H9 (cell line): ENCODE data around the gene ARMC10. TPM values are rescaled to one million over a fixed set of nuclear protein-coding genes. Genes with fewer than 3 reads are reported as not detected.
A peak's percentile ranks its signal among the peaks of the same experiment; 100 is the strongest.
"Not testable (repeated sequence)": the region's sequence is repeated elsewhere in the genome, so short reads cannot be mapped to it uniquely, and the experiment has no call there.

Source experiments
- DNase-seq: peaks from one replicate; pipeline ENCODE4 v3.0.0-alpha.2; 2017
- H2AFZ ChIP-seq: one replicate; pipeline ENCODE4 v1.6.1; 2013; ENCODE audit warnings: mild to moderate bottlenecking, low read length, control low read depth, moderate library complexity
- H2AK5ac ChIP-seq: 2 replicates; pipeline ENCODE4 v1.6.1; 2013; ENCODE audit warnings: low read length, control low read depth, mixed read lengths; ENCODE audit not compliant: insufficient read length
- H2BK120ac ChIP-seq: one replicate; pipeline ENCODE4 v1.6.1; 2013; ENCODE audit warnings: low read depth, mild to moderate bottlenecking, low read length, control low read depth, inconsistent platforms; ENCODE audit not compliant: poor library complexity, severe bottlenecking
- H2BK12ac ChIP-seq: 2 replicates; pipeline ENCODE4 v1.6.1; 2013; ENCODE audit warnings: low read length, control low read depth, mixed read lengths, low read depth; ENCODE audit not compliant: insufficient read length
- H2BK15ac ChIP-seq: 2 replicates; pipeline ENCODE4 v1.6.1; 2013; ENCODE audit warnings: low read depth, low read length, control low read depth
- H2BK20ac ChIP-seq: one replicate; pipeline ENCODE4 v1.6.1; 2013; ENCODE audit warnings: low read depth, mild to moderate bottlenecking, low read length, control low read depth, inconsistent platforms; ENCODE audit not compliant: poor library complexity, severe bottlenecking
- H2BK5ac ChIP-seq: 2 replicates; pipeline ENCODE4 v1.6.1; 2013; ENCODE audit warnings: low read length, control low read depth, mixed read lengths; ENCODE audit not compliant: insufficient read length
- H3K14ac ChIP-seq: 2 replicates; pipeline ENCODE4 v1.6.1; 2013; ENCODE audit warnings: low read length, control low read depth; ENCODE audit not compliant: insufficient read depth
- H3K18ac ChIP-seq: 2 replicates; pipeline ENCODE4 v1.6.1; 2013; ENCODE audit warnings: low read depth, mild to moderate bottlenecking, mixed read lengths, low read length, control low read depth; ENCODE audit not compliant: insufficient read length
- H3K23ac ChIP-seq: 2 replicates; pipeline ENCODE4 v1.6.1; 2013; ENCODE audit warnings: low read length, control low read depth, mixed read lengths, low read depth; ENCODE audit not compliant: insufficient read length
- H3K23me2 ChIP-seq: 2 replicates; pipeline ENCODE4 v1.6.1; 2013; ENCODE audit warnings: low read depth, mild to moderate bottlenecking, mixed read lengths, low read length, control low read depth; ENCODE audit not compliant: insufficient read length, poor library complexity, severe bottlenecking
- H3K27ac ChIP-seq: 2 replicates; pipeline ENCODE4 v1.5.1; 2013; ENCODE audit warnings: low read length, control low read depth, mixed read lengths, low read depth; ENCODE audit not compliant: insufficient read length
- H3K27me3 ChIP-seq: 2 replicates; pipeline ENCODE4 v1.6.1; 2013; ENCODE audit warnings: low read length, control low read depth, inconsistent platforms; ENCODE audit not compliant: insufficient read depth
- H3K4ac ChIP-seq: 2 replicates; pipeline ENCODE4 v1.6.1; 2013; ENCODE audit warnings: low read depth, mild to moderate bottlenecking, control low read depth, inconsistent platforms, low read length, moderate library complexity
- H3K4me1 ChIP-seq: 2 replicates; pipeline ENCODE4 v1.6.1; 2013; ENCODE audit warnings: low read length, control low read depth, inconsistent platforms; ENCODE audit not compliant: insufficient read depth
- H3K4me2 ChIP-seq: 2 replicates; pipeline ENCODE4 v1.6.1; 2013; ENCODE audit warnings: low read length, control low read depth, mixed read lengths; ENCODE audit not compliant: insufficient read length, insufficient read depth
- H3K56ac ChIP-seq: 2 replicates; pipeline ENCODE4 v1.6.1; 2013; ENCODE audit warnings: low read depth, mild to moderate bottlenecking, mixed read lengths, low read length, control low read depth; ENCODE audit not compliant: insufficient read length
- H3K79me1 ChIP-seq: 2 replicates; pipeline ENCODE4 v1.6.1; 2013; ENCODE audit warnings: low read depth, mild to moderate bottlenecking, moderate library complexity, low read length, control low read depth, inconsistent platforms; ENCODE audit not compliant: insufficient read depth, poor library complexity, severe bottlenecking
- H3K79me2 ChIP-seq: 2 replicates; pipeline ENCODE4 v1.6.1; 2013; ENCODE audit warnings: low read length, control low read depth, inconsistent platforms; ENCODE audit not compliant: insufficient read depth
- H3K9ac ChIP-seq: 2 replicates; pipeline ENCODE4 v1.6.1; 2013; ENCODE audit warnings: low read length, control low read depth, mixed read lengths; ENCODE audit not compliant: insufficient read length; ENCODE audit errors: extremely low read depth
- H3K9me3 ChIP-seq: one replicate; pipeline ENCODE4 v1.6.1; 2013; ENCODE audit warnings: low read depth, low read length, inconsistent platforms; ENCODE audit not compliant: control insufficient read depth
- H3T11ph ChIP-seq: one replicate; pipeline ENCODE4 v1.6.1; 2013; ENCODE audit warnings: mild to moderate bottlenecking, low read length, control low read depth, inconsistent platforms
- H4K20me1 ChIP-seq: one replicate; pipeline ENCODE4 v1.6.1; 2013; ENCODE audit not compliant: control insufficient read depth, insufficient read length, insufficient read depth
- H4K5ac ChIP-seq: 2 replicates; pipeline ENCODE4 v1.6.1; 2013; ENCODE audit warnings: low read depth, mild to moderate bottlenecking, mixed read lengths, low read length, control low read depth; ENCODE audit not compliant: insufficient read length
- H4K8ac ChIP-seq: replicated peaks from 2 replicates; pipeline ENCODE4 v1.6.1; 2013; ENCODE audit warnings: low read length, control low read depth, mixed read lengths, low read depth; ENCODE audit not compliant: insufficient read length
- H4K91ac ChIP-seq: 2 replicates; pipeline ENCODE4 v1.6.1; 2013; ENCODE audit warnings: low read depth, mild to moderate bottlenecking, moderate library complexity, mixed read lengths, low read length, control low read depth; ENCODE audit not compliant: insufficient read length
- H3K27ac Mint-ChIP-seq, 3 experiments: 2 replicates in 2 of 3; 3 replicates in 1 of 3; pipeline ENCODE4 v1.8.0; 2020 to 2021; ENCODE audit warnings: mixed read lengths in 3 of 3, mild to moderate bottlenecking in 1 of 3, moderate library complexity in 1 of 3
- H3K27me3 Mint-ChIP-seq: 2 replicates; pipeline ENCODE4 v1.8.0; 2021; ENCODE audit warnings: low read depth, mild to moderate bottlenecking, moderate library complexity, mixed read lengths
- H3K36me3 Mint-ChIP-seq, 3 experiments: 2 replicates in 2 of 3; 3 replicates in 1 of 3; pipeline ENCODE4 v1.8.0; 2020 to 2021; ENCODE audit warnings: low read depth in 3 of 3, mixed read lengths in 3 of 3; ENCODE audit not compliant: insufficient read depth in 1 of 3
- H3K4me1 Mint-ChIP-seq, 2 experiments: 2 replicates each; pipeline ENCODE4 v1.8.0; 2020; ENCODE audit warnings: mixed read lengths in 2 of 2
- H3K4me3 Mint-ChIP-seq, 2 experiments: 2 replicates in 1 of 2; 3 replicates in 1 of 2; pipeline ENCODE4 v1.8.0; 2020 to 2021; ENCODE audit warnings: mild to moderate bottlenecking in 2 of 2, mixed read lengths in 2 of 2, moderate library complexity in 1 of 2
- H3K9me3 Mint-ChIP-seq, 2 experiments: 2 replicates in 1 of 2; 3 replicates in 1 of 2; pipeline ENCODE4 v1.8.0; 2020; ENCODE audit warnings: mild to moderate bottlenecking in 2 of 2, mixed read lengths in 2 of 2, moderate library complexity in 1 of 2
- WGBS: extraction: QIAGEN DNeasy Blood & Tissue Kit; methylation state at CpG from one replicate; pipeline ENCODE4 v1.1.7; 2013; ENCODE audit warnings: missing lambda C conversion rate, low lambda C conversion rate, mixed read lengths; ENCODE audit not compliant: insufficient read length; ENCODE audit errors: extremely low coverage; 5-methylcytosine and 5-hydroxymethylcytosine counted together
- total RNA-seq: library from RNA; stranded (reverse); gene quantifications from 2 replicates; pipeline ENCODE4 v1.2.1, GENCODE V29; 2021
- TF ChIP-seq, protein P1 (sequence below): fragments of 200-600 bp; sonication (generic); conservative IDR thresholded peaks from 3 replicates; pipeline ENCODE4 v1.8.0; 2021; ENCODE audit warnings: antibody characterized with exemption, mild to moderate bottlenecking

The ARMC10 gene
- total RNA-seq, 1 experiment from 2014 or later: 46.8 TPM

DNA sequence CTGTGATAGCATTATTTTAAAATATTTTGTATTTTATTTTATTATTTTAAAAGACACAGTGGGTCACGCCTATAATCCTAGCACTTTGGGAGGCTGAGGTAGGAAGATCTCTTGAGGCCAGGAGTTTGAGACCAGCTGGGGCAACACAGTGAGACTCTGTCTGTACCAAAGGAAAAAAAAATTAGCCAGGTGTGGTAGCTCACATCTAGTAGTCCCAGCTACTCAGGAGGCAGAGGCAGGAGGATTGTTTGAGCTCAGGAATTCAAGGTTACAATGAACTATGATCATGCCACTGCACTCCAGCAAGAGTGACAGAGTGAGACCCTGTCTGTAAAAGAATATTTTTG, 37.5 kb upstream of the ARMC10 start:
- H3K27ac Mint-ChIP-seq: no peak overlapping the region
- H3K23ac ChIP-seq: no peak overlapping the region
- no peak for DNase-seq

DNA sequence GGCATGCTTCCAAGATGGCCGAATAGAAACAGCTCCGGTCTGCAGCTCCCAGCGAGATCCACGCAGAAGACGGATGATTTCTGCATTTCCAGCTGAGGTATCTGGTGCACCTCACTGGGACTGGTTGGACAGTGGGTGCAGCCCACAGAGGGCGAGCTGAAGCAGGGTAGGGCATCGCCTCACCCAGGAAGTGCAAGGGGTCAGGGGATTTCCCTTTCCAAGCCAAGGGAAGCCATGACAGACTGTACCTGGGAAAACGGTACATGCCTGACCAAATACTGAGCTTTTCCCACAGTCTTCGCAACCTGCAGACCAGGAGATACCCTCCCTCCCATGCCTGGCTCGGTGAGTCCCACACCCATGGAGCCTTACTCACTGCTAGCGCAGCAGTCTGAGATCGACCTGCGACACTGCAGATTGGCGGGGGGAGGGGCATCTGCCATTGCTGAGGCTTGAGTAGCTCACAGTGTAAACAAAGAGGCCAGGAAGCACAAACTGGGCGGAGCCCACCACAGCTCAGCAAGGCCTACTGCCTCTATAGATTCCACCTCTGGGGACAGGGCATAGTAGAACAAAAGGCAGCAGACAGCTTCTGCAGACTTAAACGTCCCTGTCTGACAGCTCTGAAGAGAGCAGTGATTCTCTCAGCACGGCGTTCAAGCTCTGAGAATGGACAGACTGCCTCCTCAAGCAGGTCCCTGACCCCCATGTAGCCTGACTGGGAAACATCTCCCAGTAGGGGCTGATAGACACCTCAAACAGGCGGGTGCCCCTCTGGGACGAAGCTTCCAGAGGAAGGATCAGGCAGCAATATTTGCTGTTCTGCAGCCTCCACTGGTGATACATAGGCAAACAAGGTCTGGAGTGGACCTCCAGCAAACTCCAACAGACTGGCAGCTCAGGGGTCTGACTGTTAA, 36.9 kb upstream of the ARMC10 start:
- not testable (repeated sequence) for H2BK5ac ChIP-seq, H3T11ph ChIP-seq, H3K27ac ChIP-seq, H2BK12ac ChIP-seq, H3K27me3 ChIP-seq, H3K27me3 Mint-ChIP-seq, H3K79me2 ChIP-seq, H3K4ac ChIP-seq, H3K23me2 ChIP-seq, H3K27ac Mint-ChIP-seq, H3K56ac ChIP-seq, H3K9ac ChIP-seq, H2BK20ac ChIP-seq, H2BK120ac ChIP-seq, H4K20me1 ChIP-seq, H2AK5ac ChIP-seq, H3K79me1 ChIP-seq, H2BK15ac ChIP-seq, H4K91ac ChIP-seq, H3K18ac ChIP-seq, H3K23ac ChIP-seq, H3K9me3 ChIP-seq, H3K4me1 ChIP-seq, H3K4me2 ChIP-seq
- peak overlapping the region; percentile 70 for H4K5ac ChIP-seq
- peaks cover 27 to 29% of the 10 kb centered on the region in 2 experiments for H3K9me3 Mint-ChIP-seq
- peak overlapping the region; percentile 78; the same call in 1 of the 2 replicates for H3K14ac ChIP-seq
- peak overlapping the region; percentile 92 for H2AFZ ChIP-seq
- peak overlapping the region; percentile 16 for H4K8ac ChIP-seq
- peaks cover 6 to 28% (median 24%) of the 10 kb centered on the region in 3 experiments for H3K36me3 Mint-ChIP-seq
- H3K4me3 Mint-ChIP-seq: peak overlapping the region in 1 of 2 experiments; percentile 26; a peak in 2 of 5 replicates
- no CpG with 5 or more reads among the region's 20 CpGs for WGBS
- H3K4me1 Mint-ChIP-seq: peaks cover 11 to 12% of the 10 kb centered on the region in 2 experiments
- DNase-seq: peak; percentile 81

More for the DNA sequence above, 37.5 kb upstream of the ARMC10 start:
- Histone ChIP-seq H3K9ac (no peak overlapping the region), H3K23me2 (no peaks in the 10 kb centered on the region), H2AFZ (no peak overlapping the region), H3K79me1 (no peaks in the 10 kb centered on the region), H4K8ac (peak overlapping the region; percentile 16), H3K27me3 (no peaks in the 10 kb centered on the region), H3K18ac (no peak overlapping the region), H2AK5ac (no peak overlapping the region), H4K20me1 (no peaks in the 10 kb centered on the region), H2BK120ac (no peak overlapping the region), H2BK20ac (no peak overlapping the region), H3K79me2 (no peaks in the 10 kb centered on the region), H3T11ph (no peak overlapping the region), H3K4me2 (no peak overlapping the region), H3K14ac (no peak overlapping the region), H3K56ac (no peak overlapping the region), H3K4me1 (no peaks in the 10 kb centered on the region), H4K5ac (no peak overlapping the region), H3K9me3 (no peaks in the 10 kb centered on the region), H2BK15ac (no peak overlapping the region), H3K4ac (no peak overlapping the region), H2BK12ac (no peak overlapping the region), H3K27ac (no peak overlapping the region), H4K91ac (no peak overlapping the region), H2BK5ac (no peak overlapping the region)
- TF ChIP-seq, protein P1, sequence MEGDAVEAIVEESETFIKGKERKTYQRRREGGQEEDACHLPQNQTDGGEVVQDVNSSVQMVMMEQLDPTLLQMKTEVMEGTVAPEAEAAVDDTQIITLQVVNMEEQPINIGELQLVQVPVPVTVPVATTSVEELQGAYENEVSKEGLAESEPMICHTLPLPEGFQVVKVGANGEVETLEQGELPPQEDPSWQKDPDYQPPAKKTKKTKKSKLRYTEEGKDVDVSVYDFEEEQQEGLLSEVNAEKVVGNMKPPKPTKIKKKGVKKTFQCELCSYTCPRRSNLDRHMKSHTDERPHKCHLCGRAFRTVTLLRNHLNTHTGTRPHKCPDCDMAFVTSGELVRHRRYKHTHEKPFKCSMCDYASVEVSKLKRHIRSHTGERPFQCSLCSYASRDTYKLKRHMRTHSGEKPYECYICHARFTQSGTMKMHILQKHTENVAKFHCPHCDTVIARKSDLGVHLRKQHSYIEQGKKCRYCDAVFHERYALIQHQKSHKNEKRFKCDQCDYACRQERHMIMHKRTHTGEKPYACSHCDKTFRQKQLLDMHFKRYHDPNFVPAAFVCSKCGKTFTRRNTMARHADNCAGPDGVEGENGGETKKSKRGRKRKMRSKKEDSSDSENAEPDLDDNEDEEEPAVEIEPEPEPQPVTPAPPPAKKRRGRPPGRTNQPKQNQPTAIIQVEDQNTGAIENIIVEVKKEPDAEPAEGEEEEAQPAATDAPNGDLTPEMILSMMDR: no peak
- no CpG with 5 or more reads among the region's 1 CpG for WGBS
- H3K36me3 Mint-ChIP-seq: peaks cover 3 to 22% (median 17%) of the 10 kb centered on the region in 3 experiments; a peak in 6 of 7 replicates
- H3K4me3 Mint-ChIP-seq: no peak overlapping the region
- peaks cover 20 to 23% of the 10 kb centered on the region in 2 experiments; a peak in 4 of 5 replicates for H3K9me3 Mint-ChIP-seq
- H3K4me1 Mint-ChIP-seq: peaks cover 11 to 12% of the 10 kb centered on the region in 2 experiments
- H3K27me3 Mint-ChIP-seq: no peaks in the 10 kb centered on the region; the same call in 1 of the 2 replicates
